ENCODE data around the gene NPAS2. TPM values are rescaled to one million over a fixed set of nuclear protein-coding genes. Genes with fewer than 3 reads are reported as not detected.

Gene NPAS2
- polyA plus RNA-seq, 3 donors from 2014 or later, result not detected

GRCh38 chr2:100895402-100895801, 75.5 kb downstream of the NPAS2 start:
- no peak overlapping the region for H3K4me3 Mint-ChIP-seq
- H3K9me3 Mint-ChIP-seq, result peaks cover 0 to 4% (median 0%) of the 10 kb centered on the region in 6 donors
- no peak for DNase-seq
- H3K36me3 Mint-ChIP-seq, result no peaks in the 10 kb centered on the region
- H3K27ac Mint-ChIP-seq, result no peak overlapping the region
- H3K4me1 Mint-ChIP-seq, result no peaks in the 10 kb centered on the region
- peaks cover 3 to 10% (median 3%) of the 10 kb centered on the region in 3 donors for H3K27me3 Mint-ChIP-seq (ENCODE audit: low read depth in 3 of 3)

- peaks cover 3 to 10% (median 3%) of the 10 kb centered on the region in 3 donors for H3K27me3 Mint-ChIP-seq (ENCODE audit: low read depth in 3 of 3)
- H3K36me3 Mint-ChIP-seq, result no peaks in the 10 kb centered on the region
- H3K9me3 Mint-ChIP-seq, result peaks cover 0 to 2% (median 0%) of the 10 kb centered on the region in 6 donors
- no peak overlapping the region for H3K27ac Mint-ChIP-seq
- no peaks in the 10 kb centered on the region for H3K4me1 Mint-ChIP-seq
- no peak overlapping the region for H3K4me3 Mint-ChIP-seq
- no peak for DNase-seq
These were observed 76.2 kb downstream of the NPAS2 start for GRCh38 chr2:100895934-100896685.

GRCh38 chr2:100898035-100898665, 78.2 kb downstream of the NPAS2 start:
- Mint-ChIP-seq H3K4me1 (no peaks in the 10 kb centered on the region), H3K27ac (no peak overlapping the region), H3K27me3 (ENCODE audit: low read depth in 3 of 3) (peaks cover 3 to 8% (median 6%) of the 10 kb centered on the region in 3 donors), H3K36me3 (no peaks in the 10 kb centered on the region), H3K9me3 (peaks cover 0 to 2% (median 0%) of the 10 kb centered on the region in 6 donors), H3K4me3 (no peak overlapping the region)
- DNase-seq, result no peak

GRCh38 chr2:100900156-100900795, 80.3 kb downstream of the NPAS2 start:
- peaks cover 0 to 2% (median 0%) of the 10 kb centered on the region in 6 donors for H3K9me3 Mint-ChIP-seq
- H3K36me3 Mint-ChIP-seq, result no peaks in the 10 kb centered on the region
- H3K27ac Mint-ChIP-seq, result no peak overlapping the region
- peaks cover 1 to 6% (median 3%) of the 10 kb centered on the region in 3 donors for H3K27me3 Mint-ChIP-seq (ENCODE audit: low read depth in 3 of 3)
- no peaks in the 10 kb centered on the region for H3K4me1 Mint-ChIP-seq
- no peak for DNase-seq
- H3K4me3 Mint-ChIP-seq, result no peak overlapping the region

- Mint-ChIP-seq H3K27ac (no peak overlapping the region), H3K4me1 (no peaks in the 10 kb centered on the region), H3K36me3 (no peaks in the 10 kb centered on the region), H3K27me3 (ENCODE audit: low read depth in 3 of 3) (peaks cover 1 to 5% (median 2%) of the 10 kb centered on the region in 3 donors), H3K4me3 (no peak overlapping the region), H3K9me3 (peaks cover 0 to 2% (median 0%) of the 10 kb centered on the region in 6 donors)
- DNase-seq, result no peak
These were observed 83.0 kb downstream of the NPAS2 start for GRCh38 chr2:100902817-100903405.

- peaks cover 0 to 2% (median 0%) of the 10 kb centered on the region in 6 donors for H3K9me3 Mint-ChIP-seq
- H3K27ac Mint-ChIP-seq, result no peak overlapping the region
- H3K4me3 Mint-ChIP-seq, result no peak overlapping the region
- no peaks in the 10 kb centered on the region for H3K36me3 Mint-ChIP-seq
- H3K27me3 Mint-ChIP-seq (ENCODE audit: low read depth in 3 of 3), result peaks cover 1 to 5% (median 2%) of the 10 kb centered on the region in 3 donors
- DNase-seq, result no peak
- H3K4me1 Mint-ChIP-seq, result no peaks in the 10 kb centered on the region
These were observed 83.8 kb downstream of the NPAS2 start for GRCh38 chr2:100903534-100904258.

GRCh38 chr2:100905132-100905805, 85.3 kb downstream of the NPAS2 start:
- H3K9me3 Mint-ChIP-seq, result no peaks in the 10 kb centered on the region
- H3K4me1 Mint-ChIP-seq, result no peaks in the 10 kb centered on the region
- H3K36me3 Mint-ChIP-seq, result no peaks in the 10 kb centered on the region
- DNase-seq, result no peak
- no peak overlapping the region for H3K27ac Mint-ChIP-seq
- peaks cover 2 to 3% (median 2%) of the 10 kb centered on the region in 3 donors for H3K27me3 Mint-ChIP-seq (ENCODE audit: low read depth in 3 of 3)
- H3K4me3 Mint-ChIP-seq, result no peak overlapping the region

GRCh38 chr2:100906131-100906530, 86.2 kb downstream of the NPAS2 start:
- no peaks in the 10 kb centered on the region for H3K36me3 Mint-ChIP-seq
- H3K4me3 Mint-ChIP-seq, result no peak overlapping the region

GRCh38 chr2:100906679-100907078, 86.7 kb downstream of the NPAS2 start:
- no peak overlapping the region for H3K27ac Mint-ChIP-seq
- peaks cover 2 to 5% (median 2%) of the 10 kb centered on the region in 3 donors for H3K27me3 Mint-ChIP-seq (ENCODE audit: low read depth in 3 of 3)

More at GRCh38 chr2:100906131-100906530, 86.2 kb downstream of the NPAS2 start:
- no peak for DNase-seq
- Mint-ChIP-seq H3K27me3 (ENCODE audit: low read depth in 3 of 3) (peaks cover 2 to 3% (median 2%) of the 10 kb centered on the region in 3 donors), H3K9me3 (no peaks in the 10 kb centered on the region), H3K27ac (no peak overlapping the region), H3K4me1 (no peaks in the 10 kb centered on the region)

GRCh38 chr2:100907832-100908231, 87.9 kb downstream of the NPAS2 start:
- Mint-ChIP-seq H3K27ac (no peak overlapping the region), H3K9me3 (no peaks in the 10 kb centered on the region)

More at GRCh38 chr2:100906679-100907078, 86.7 kb downstream of the NPAS2 start:
- DNase-seq, result no peak
- no peaks in the 10 kb centered on the region for H3K36me3 Mint-ChIP-seq
- H3K4me1 Mint-ChIP-seq, result no peaks in the 10 kb centered on the region
- no peak overlapping the region for H3K4me3 Mint-ChIP-seq
- H3K9me3 Mint-ChIP-seq, result no peaks in the 10 kb centered on the region

GRCh38 chr2:100909534-100910081, 89.7 kb downstream of the NPAS2 start:
- no peaks in the 10 kb centered on the region for H3K36me3 Mint-ChIP-seq
- H3K27ac Mint-ChIP-seq, result no peak overlapping the region
- H3K9me3 Mint-ChIP-seq, result no peaks in the 10 kb centered on the region
- peaks cover 0 to 12% (median 8%) of the 10 kb centered on the region in 3 donors for H3K27me3 Mint-ChIP-seq (ENCODE audit: low read depth in 3 of 3)
- H3K4me3 Mint-ChIP-seq, result no peak overlapping the region
- H3K4me1 Mint-ChIP-seq, result no peaks in the 10 kb centered on the region
- DNase-seq, result no peak

More at GRCh38 chr2:100907832-100908231, 87.9 kb downstream of the NPAS2 start:
- no peak for DNase-seq
- H3K36me3 Mint-ChIP-seq, result no peaks in the 10 kb centered on the region
- H3K4me3 Mint-ChIP-seq, result no peak overlapping the region
- H3K4me1 Mint-ChIP-seq, result no peaks in the 10 kb centered on the region
- peaks cover 0 to 7% (median 2%) of the 10 kb centered on the region in 3 donors for H3K27me3 Mint-ChIP-seq (ENCODE audit: low read depth in 3 of 3)

GRCh38 chr2:100910111-100910510, 90.2 kb downstream of the NPAS2 start:
- H3K4me3 Mint-ChIP-seq, result no peak overlapping the region
- H3K36me3 Mint-ChIP-seq, result no peaks in the 10 kb centered on the region
- H3K9me3 Mint-ChIP-seq, result no peaks in the 10 kb centered on the region
- H3K27me3 Mint-ChIP-seq (ENCODE audit: low read depth in 3 of 3), result peaks cover 2 to 12% (median 9%) of the 10 kb centered on the region in 3 donors
- H3K4me1 Mint-ChIP-seq, result no peaks in the 10 kb centered on the region
- no peak for DNase-seq
- H3K27ac Mint-ChIP-seq, result no peak overlapping the region
